Psoas muscle (tissue), 8 donors: Measurements from ENCODE around the gene BCAS1. TPM values are rescaled to one million over a fixed set of nuclear protein-coding genes. Genes with fewer than 3 reads are reported as not detected.

Experiments
- ATAC-seq, 4 donors: fragments of 200-7000 bp; cut with Tn5 transposase; one replicate each; pipeline ENCODE4 v1.9.1; 2020; ENCODE audit warnings: moderate library complexity in 3 of 4, mild to moderate bottlenecking in 2 of 4
- DNase-seq, 2 donors: peaks; one replicate each; pipeline ENCODE4 v3.0.0-alpha.2; 2020
- H3K27ac ChIP-seq: fragments of 200-600 bp; one replicate; pipeline ENCODE4 v1.8.0; 2022
- H3K27me3 ChIP-seq, 3 donors: fragments of 200-600 bp in 1 of 3; one replicate each; pipeline versions ENCODE4 v1.6.1 to v1.8.0; 2013 to 2022; ENCODE audit warnings: low read length in 2 of 3, mild to moderate bottlenecking in 2 of 3, moderate library complexity in 1 of 3; ENCODE audit not compliant: insufficient read depth in 3 of 3
- H3K36me3 ChIP-seq, 2 donors: fragments of 200-600 bp in 1 of 2; one replicate each; pipeline versions ENCODE4 v1.6.1 to v1.8.0; 2013 to 2022; ENCODE audit warnings: low read depth in 1 of 2, mild to moderate bottlenecking in 1 of 2, moderate library complexity in 1 of 2; ENCODE audit not compliant: insufficient read depth in 1 of 2
- H3K4me1 ChIP-seq: fragments of 200-600 bp; one replicate; pipeline ENCODE4 v1.8.0; 2022
- H3K4me3 ChIP-seq: fragments of 200-600 bp; one replicate; pipeline ENCODE4 v1.8.0; 2022; ENCODE audit warnings: mild to moderate bottlenecking
- H3K9me3 ChIP-seq: fragments of 200-600 bp; one replicate; pipeline ENCODE4 v1.8.0; 2022
- CTCF ChIP-seq: fragments of 200-600 bp; IDR thresholded peaks from one replicate; pipeline ENCODE4 v1.8.0; 2022; ENCODE audit warnings: antibody characterized with exemption
- WGBS, 3 donors: extraction: QIAGEN DNeasy Blood & Tissue Kit; methylation state at CpG; one replicate each; pipeline versions ENCODE4 v1.1.6 to v1.1.7; 2013; 5-methylcytosine and 5-hydroxymethylcytosine counted together
- intact Hi-C, 2 donors: fragments of 100-400 bp; cut with DNase I; formaldehyde crosslinking; loops; one replicate each; pipeline versions ENCODE4 v1.11.0 to v1.14.2; 2022
- polyA plus RNA-seq, 3 donors: library from polyadenylated mRNA; stranded (reverse); fragments of 200-250 nt; gene quantifications; one replicate each; pipeline ENCODE4 v1.2.3, GENCODE V29; 2013
- total RNA-seq, 4 donors: library from RNA; stranded (reverse); fragmentation: NEBNext Ultra II Directional in 2 of 4; extraction: Animal tissue kit (Norgen Biotek cat#: 25700) in 2 of 4; gene quantifications; one replicate each; pipeline versions ENCODE4 v1.2.1 to v1.2.4, GENCODE V29; 2021 to 2023
- donor health status: healthy with polysubstance abuse.
- donor health status: DM: no; HTN: no; CAD: no; lungs with moderate emphysema.
- donor health status: Bipolar disorder and iron deficiency.
- donor health status: healthy.
- donor health status: DM: yes; HTN: yes; CAD: no.
- donor health status: DM: no; HTN: no; CAD: no.
- donor health status: DM: no; HTN: no; CAD: no.
- donor health status: DM: yes; HTN: yes; CAD: no.

Gene BCAS1
- total and polyA plus RNA-seq, 7 donors: 0.01 to 0.26 (median 0.16) TPM; not detected in 2

- Histone ChIP-seq H3K27ac (no peak overlapping the region), H3K27me3 (no peaks in the 10 kb centered on the region), H3K4me1 (peaks cover 3% of the 10 kb centered on the region), H3K4me3 (no peak overlapping the region), H3K9me3 (no peaks in the 10 kb centered on the region), H3K36me3 (no peaks in the 10 kb centered on the region)
- intact Hi-C loops: loop anchor here (5.0 to 10.0 kb wide), 2 partner anchors 262 to 370 kb away; partner anchors contain the start of gene PFDN4 (in 1 of the 2)
- ATAC-seq: no peak
- no peak for DNase-seq
- WGBS, 3 donors: 83 to 85% (median 84%) methylated on average over 6 of the region's 6 CpGs
- TF ChIP-seq CTCF: no peak
Observed at GRCh38 chr20:53942472-53942816, 128.0 kb downstream of the BCAS1 start.

GRCh38 chr20:53941680-53942471 is 128.5 kb downstream of the BCAS1 start:
- no peak for TF ChIP-seq CTCF
- DNase-seq (no peak), ATAC-seq (no peak)
- H3K4me3 ChIP-seq: no peak overlapping the region
- intact Hi-C loops: loop anchor here (2.0 to 10.0 kb wide), 3 partner anchors 263 to 370 kb away; partner anchors contain the start of gene PFDN4 (in 1 of the 2)
- no peaks in the 10 kb centered on the region for H3K36me3 ChIP-seq
- 58 to 75% (median 64%) methylated on average over 7 of the region's 7 CpGs for WGBS, 3 donors
- H3K27me3 ChIP-seq: no peaks in the 10 kb centered on the region
- no peaks in the 10 kb centered on the region for H3K9me3 ChIP-seq
- peaks cover 3% of the 10 kb centered on the region for H3K4me1 ChIP-seq
- peak overlapping the region; percentile 21 for H3K27ac ChIP-seq

- 42 to 44% (median 42%) methylated on average over 6 of the region's 6 CpGs for WGBS, 3 donors
- H3K36me3 ChIP-seq: no peaks in the 10 kb centered on the region
- no peaks in the 10 kb centered on the region for H3K9me3 ChIP-seq
- no peak for DNase-seq
- TF ChIP-seq CTCF: no peak
- H3K27ac ChIP-seq: peak overlapping the region; percentile 21
- no peaks in the 10 kb centered on the region for H3K27me3 ChIP-seq
- intact Hi-C loops: loop anchor here (2.0 to 10.0 kb wide), 3 partner anchors 264 to 369 kb away; partner anchors contain the start of gene PFDN4 (in 1 of the 2)
- H3K4me3 ChIP-seq: peak overlapping the region; percentile 9
- peaks cover 3% of the 10 kb centered on the region for H3K4me1 ChIP-seq
- peak in 2 of 4 donors; percentile 32 to 34 for ATAC-seq
Observed at GRCh38 chr20:53940907-53941545, 129.4 kb downstream of the BCAS1 start.

GRCh38 chr20:53940360-53940702 is 130.1 kb downstream of the BCAS1 start:
- TF ChIP-seq CTCF: no peak
- no peak for DNase-seq
- H3K27ac ChIP-seq: no peak overlapping the region
- H3K4me3 ChIP-seq: peak overlapping the region; percentile 17
- intact Hi-C loops: loop anchor here (2.0 to 10.0 kb wide), 3 partner anchors 264 to 368 kb away; partner anchors contain the start of gene PFDN4 (in 1 of the 2)
- H3K27me3 ChIP-seq: no peaks in the 10 kb centered on the region
- ATAC-seq: no peak
- WGBS, 3 donors: 31 to 35% (median 33%) methylated on average over 7 of the region's 7 CpGs
- no peaks in the 10 kb centered on the region for H3K36me3 ChIP-seq
- peaks cover 3% of the 10 kb centered on the region for H3K4me1 ChIP-seq
- H3K9me3 ChIP-seq: no peaks in the 10 kb centered on the region
